ENCODE measurements around the gene ADCYAP1R1. TPM values are rescaled to one million over a fixed set of nuclear protein-coding genes. Genes with fewer than 3 reads are reported as not detected.
A peak's percentile ranks its signal among the peaks of the same experiment; 100 is the strongest.

Gene ADCYAP1R1
- total and polyA plus RNA-seq, 11 donors, result 0.42 to 7.7 (median 1.6) TPM

DNA sequence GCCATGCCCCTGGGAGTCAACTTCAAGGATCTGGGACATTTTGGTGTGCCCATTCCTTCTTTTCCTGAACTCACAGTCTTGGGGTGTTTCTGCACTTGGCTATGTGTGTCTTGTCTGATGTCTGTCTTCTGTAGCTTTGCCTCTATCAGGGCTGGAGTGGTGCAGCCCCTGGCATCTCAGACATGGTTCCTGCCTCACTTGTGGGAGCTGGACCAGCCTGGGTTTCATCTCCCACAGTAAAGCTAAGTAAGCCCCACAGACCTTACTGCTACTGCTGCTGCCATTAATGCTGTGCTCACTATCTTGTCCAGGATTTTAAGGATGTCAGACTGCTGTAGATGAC is 59.0 kb downstream of the ADCYAP1R1 start:
- TF ChIP-seq, protein P1, sequence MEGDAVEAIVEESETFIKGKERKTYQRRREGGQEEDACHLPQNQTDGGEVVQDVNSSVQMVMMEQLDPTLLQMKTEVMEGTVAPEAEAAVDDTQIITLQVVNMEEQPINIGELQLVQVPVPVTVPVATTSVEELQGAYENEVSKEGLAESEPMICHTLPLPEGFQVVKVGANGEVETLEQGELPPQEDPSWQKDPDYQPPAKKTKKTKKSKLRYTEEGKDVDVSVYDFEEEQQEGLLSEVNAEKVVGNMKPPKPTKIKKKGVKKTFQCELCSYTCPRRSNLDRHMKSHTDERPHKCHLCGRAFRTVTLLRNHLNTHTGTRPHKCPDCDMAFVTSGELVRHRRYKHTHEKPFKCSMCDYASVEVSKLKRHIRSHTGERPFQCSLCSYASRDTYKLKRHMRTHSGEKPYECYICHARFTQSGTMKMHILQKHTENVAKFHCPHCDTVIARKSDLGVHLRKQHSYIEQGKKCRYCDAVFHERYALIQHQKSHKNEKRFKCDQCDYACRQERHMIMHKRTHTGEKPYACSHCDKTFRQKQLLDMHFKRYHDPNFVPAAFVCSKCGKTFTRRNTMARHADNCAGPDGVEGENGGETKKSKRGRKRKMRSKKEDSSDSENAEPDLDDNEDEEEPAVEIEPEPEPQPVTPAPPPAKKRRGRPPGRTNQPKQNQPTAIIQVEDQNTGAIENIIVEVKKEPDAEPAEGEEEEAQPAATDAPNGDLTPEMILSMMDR (IDR thresholded peaks at IDR 0.05), result no peak
- TF ChIP-seq POLR2A (IDR thresholded peaks at IDR 0.05), result no peak
- no peak overlapping the region for H3K27ac ChIP-seq
- no peaks in the 10 kb centered on the region for H3K27me3 ChIP-seq
- no peaks in the 10 kb centered on the region for H3K4me1 ChIP-seq
- intact Hi-C loops (cut with DNase I), result no loop called here
- no peaks in the 10 kb centered on the region for H3K36me3 ChIP-seq
- ATAC-seq, result no peak
- DNase-seq, result no peak
- no peak overlapping the region for H3K4me3 ChIP-seq
- no peaks in the 10 kb centered on the region for H3K9me3 ChIP-seq

DNA sequence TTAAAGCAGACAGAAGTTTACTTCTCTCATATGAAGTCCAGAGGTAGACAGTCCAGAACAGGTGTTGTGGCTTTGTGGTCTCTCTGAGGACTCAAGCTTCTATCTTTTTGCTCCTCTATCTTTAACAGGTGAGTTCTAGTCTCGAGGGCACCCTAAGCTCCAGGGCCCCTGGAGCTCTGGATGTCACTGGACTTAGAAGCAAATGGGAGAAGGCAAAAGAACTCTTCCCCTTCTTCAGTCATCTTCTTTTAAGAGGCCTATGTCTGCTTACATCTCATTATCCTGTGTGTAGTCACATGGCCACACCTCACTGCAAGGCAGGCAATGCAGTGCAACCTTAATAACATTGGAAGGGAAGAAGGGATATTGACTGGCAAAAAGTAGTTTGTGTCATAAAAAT is 61.6 kb downstream of the ADCYAP1R1 start:
- WGBS, 4 donors, result 16 to 44% (median 27%) methylated on average over 1 of the region's 1 CpG
- Histone ChIP-seq H3K36me3 (no peaks in the 10 kb centered on the region), H3K27me3 (no peaks in the 10 kb centered on the region), H3K27ac (no peak overlapping the region), H3K4me1 (no peaks in the 10 kb centered on the region), H3K9me3 (no peaks in the 10 kb centered on the region), H3K4me3 (no peak overlapping the region)
- DNase-seq (no peak), ATAC-seq (no peak)
- intact Hi-C loops (cut with DNase I), result no loop called here
- TF ChIP-seq, protein P1 (IDR thresholded peaks at IDR 0.05), result no peak
- no peak for TF ChIP-seq POLR2A (IDR thresholded peaks at IDR 0.05)

DNA sequence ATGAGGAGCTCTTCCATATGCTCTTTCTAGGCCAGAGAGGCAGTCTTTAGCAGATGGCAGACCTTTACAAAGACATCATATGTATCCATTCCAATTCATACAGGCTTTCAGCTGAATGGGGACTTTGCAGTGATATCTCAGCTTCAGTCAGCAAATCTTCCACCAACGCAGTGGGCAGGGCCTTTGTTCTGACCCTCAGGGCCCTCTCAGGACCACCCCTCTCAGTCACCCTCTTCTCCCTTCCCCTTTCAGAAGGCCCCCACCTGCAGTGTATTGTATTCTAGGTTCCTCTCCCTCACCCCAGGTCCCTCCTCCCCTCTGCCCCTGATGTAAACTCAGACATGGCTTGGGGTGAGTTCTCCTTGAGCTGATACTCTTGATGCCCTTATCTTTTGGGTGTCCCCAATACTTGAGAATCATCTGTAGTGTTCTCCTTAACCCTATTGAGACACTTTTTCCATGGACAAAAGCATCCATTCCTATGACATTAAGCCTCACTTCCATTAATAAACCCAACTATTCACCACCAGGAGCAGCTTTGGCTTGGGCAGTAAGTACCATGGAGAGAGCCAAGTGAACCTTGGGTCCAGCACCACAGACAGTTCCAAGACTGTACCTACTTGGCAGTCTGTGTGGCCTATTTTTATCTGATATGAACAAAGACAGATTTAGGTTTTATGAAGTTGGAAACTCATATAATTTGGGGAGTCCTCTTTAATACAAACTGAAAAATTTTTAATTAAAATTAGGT is 62.7 kb downstream of the ADCYAP1R1 start:
- Histone ChIP-seq H3K9me3 (no peaks in the 10 kb centered on the region), H3K27ac (no peak overlapping the region), H3K4me1 (no peaks in the 10 kb centered on the region), H3K4me3 (no peak overlapping the region), H3K27me3 (no peaks in the 10 kb centered on the region), H3K36me3 (no peaks in the 10 kb centered on the region)
- TF ChIP-seq, protein P1 (IDR thresholded peaks at IDR 0.05), result no peak
- intact Hi-C loops (cut with DNase I), result no loop called here
- 86 to 100% (median 93%) methylated on average over 1 of the region's 1 CpG for WGBS, 4 donors
- no peak for DNase-seq
- peak in 2 of 4 donors; percentile 58 to 82 for ATAC-seq

DNA sequence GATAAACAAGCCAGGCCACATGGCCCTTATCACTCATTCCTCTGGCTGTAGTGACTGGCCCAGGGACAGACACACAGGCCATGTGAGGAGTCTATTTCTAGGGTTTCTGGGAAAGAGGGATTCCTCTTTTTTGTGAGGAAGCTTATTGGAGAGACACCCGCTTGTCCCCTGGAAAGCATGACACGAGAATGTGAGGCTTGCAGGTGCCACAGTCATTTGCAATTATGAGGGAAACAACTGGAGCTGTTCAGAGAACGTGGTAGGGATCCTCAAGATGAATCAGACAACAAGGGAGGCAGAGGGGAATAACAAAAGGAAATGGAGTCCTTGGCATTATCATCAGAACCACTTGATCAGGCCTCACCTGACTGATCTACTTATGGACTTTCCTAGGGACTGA is 64.5 kb downstream of the ADCYAP1R1 start:
- Histone ChIP-seq H3K9me3 (no peaks in the 10 kb centered on the region), H3K27me3 (no peaks in the 10 kb centered on the region), H3K36me3 (no peaks in the 10 kb centered on the region), H3K4me1 (no peaks in the 10 kb centered on the region), H3K27ac (no peak overlapping the region), H3K4me3 (no peak overlapping the region)
- WGBS, 4 donors, result 45 to 58% (median 57%) methylated on average over 3 of the region's 3 CpGs
- TF ChIP-seq, protein P1 (IDR thresholded peaks at IDR 0.05), result no peak
- TF ChIP-seq POLR2A (IDR thresholded peaks at IDR 0.05), result no peak
- ATAC-seq, result no peak
- no peak for DNase-seq
- intact Hi-C loops (cut with DNase I), result no loop called here
